ENCODE results near the gene SERPINB4.

- no peak for TF ChIP-seq CTCF (IDR thresholded peaks at IDR 0.05; ENCODE audit: low read depth, low read length, poor library complexity, severe bottlenecking)
- TF ChIP-seq EZH2phosphoT487 (IDR thresholded peaks at IDR 0.05; ENCODE audit: borderline replicate concordance, low read length), result no peak
These were observed 42.8 kb upstream of the SERPINB4 start for GRCh38 chr18:63686871-63687270.
